ENCODE measurements around the gene FOXJ3.

The FOXJ3 gene

DNA sequence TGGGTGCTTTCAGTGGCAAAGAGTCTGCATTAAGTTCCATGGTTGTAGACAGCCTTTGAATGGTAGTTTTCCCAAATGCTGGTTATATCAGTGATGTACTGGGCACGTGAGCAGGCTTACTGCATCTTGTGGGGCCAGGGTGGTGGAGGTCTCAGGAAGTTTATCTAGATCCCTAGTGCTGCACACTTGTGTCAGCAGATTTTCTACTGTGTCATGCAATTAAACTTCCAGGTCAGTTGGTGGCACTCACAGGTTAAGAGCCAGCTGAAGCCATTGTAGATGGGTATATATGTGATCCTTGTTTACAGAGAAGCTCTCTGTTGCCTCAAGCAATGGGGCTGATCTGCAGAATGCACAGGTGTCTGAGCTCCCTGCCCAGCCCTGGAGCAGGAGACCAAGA, 33.0 kb downstream of the FOXJ3 start:
- DNase-seq, result no peak

DNA sequence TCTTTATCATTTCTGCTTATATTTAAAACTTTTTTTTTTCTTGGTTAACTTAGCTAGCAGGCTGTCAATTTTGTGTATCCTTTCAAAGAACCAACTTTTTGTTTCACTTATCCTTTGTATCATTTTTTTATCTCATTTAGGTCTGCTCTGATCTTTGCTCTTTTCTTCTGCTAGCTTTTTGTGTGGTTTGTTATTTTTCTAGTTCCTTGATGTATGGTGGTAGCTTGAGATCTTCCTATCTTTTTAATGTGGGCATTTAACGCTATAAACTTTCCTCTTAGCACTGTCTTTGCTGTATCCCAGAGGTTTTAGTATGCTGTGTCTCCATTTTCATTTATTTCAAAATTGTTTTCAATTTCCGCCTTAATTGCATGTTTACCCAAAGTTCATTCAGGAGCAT, 36.5 kb downstream of the FOXJ3 start:
- DNase-seq, result no peak

DNA sequence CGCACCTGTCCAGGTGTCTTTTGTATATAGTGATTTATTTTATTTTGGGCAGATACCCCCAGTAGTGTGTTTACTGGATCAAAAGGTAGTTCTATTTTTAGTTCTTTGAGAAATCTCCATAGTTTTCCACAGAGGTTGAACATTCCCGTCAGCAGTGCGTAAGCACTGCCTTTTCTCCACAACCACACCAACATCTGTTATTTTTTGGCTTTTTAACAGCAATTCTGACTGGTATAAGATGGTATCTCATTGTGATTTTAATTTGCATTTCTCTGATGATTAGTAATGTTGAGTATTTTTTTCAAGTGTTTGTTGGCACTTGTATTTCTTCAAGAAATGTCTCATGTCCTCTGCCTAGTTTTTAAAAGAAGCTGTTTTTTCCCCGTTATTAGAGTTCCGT, 39.2 kb downstream of the FOXJ3 start:
- DNase-seq, result no peak

DNA sequence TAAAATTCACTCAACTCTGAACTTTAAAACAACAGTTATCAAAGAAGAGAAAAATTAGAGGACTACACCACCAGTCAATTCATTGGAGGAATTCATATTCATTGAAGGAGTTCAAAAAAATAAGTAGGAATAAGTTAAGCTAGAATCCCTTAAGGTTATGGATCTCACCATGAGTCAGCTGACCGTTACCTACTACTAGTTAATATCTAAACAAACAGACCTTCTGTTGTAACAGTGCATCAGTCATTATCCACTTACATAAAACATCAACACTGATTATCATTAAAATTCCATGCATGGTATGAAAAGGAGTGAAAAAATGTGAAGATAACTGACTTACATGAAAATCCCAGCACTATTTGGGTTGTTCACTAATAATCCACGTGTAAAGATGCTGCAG, 44.9 kb downstream of the FOXJ3 start:
- no peak for DNase-seq

DNA sequence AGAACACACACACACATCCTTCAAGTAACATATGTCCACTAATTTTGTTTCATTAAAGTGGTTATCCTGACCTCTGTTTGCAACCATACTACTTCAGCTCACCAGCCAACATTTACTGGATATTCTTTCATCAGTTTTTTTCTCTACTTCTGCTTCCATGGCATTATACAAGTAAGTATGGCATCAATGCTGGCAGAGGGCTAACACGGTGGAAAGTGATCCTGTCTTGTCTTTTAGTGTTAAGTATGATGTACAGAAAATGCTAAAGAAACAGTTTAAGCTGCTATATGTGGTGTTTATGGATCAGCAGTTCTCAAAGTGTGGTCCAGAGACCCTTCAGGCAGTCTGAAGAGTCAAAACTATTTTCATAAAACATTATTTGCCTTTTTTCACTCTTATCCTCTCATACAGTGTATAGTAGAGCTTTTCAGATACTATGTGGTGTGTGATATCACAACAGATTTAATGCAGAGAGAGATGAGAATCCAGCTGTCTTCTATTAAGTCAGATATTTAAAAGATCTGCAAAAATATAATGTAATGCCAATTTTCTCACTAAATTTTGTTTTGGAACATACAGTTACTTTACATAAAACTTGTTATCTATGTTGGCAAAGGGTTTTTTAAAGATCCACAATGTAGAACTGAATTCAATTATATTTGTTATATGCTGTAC, 46.6 kb downstream of the FOXJ3 start:
- DNase-seq, result no peak

DNA sequence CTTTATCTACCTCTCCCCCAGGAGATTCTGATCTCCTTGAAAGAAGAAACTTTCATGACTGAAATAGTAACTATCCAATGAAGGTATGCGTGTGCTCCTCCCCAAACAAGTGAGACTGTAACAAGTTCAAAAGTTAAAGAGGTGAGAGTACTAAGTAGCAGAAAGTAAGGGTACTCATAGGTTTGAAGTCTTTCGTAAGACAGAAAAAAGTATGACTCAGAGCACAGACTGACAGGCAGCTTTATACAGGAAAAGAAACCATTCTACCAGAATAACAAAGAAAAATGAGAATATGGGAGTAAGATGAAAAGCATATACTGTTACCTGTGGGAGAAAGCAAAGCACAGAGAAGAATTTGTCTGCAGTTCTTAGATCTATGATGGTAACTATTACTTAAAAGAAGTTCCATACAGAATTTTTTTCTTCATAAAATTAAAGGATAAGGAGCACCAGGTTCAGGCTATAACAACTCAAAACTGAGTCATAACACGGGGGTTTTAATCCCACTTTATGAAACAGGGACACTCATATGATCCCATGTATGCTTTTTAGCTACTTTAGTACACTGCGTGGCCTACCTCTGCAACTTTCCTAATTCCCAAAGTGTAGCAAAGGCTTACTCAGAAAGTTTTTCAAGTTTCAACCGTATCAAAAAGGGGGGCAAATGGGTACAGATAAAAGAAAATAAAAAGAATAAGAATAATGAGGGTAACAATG, 52.0 kb downstream of the FOXJ3 start:
- DNase-seq, result no peak

DNA sequence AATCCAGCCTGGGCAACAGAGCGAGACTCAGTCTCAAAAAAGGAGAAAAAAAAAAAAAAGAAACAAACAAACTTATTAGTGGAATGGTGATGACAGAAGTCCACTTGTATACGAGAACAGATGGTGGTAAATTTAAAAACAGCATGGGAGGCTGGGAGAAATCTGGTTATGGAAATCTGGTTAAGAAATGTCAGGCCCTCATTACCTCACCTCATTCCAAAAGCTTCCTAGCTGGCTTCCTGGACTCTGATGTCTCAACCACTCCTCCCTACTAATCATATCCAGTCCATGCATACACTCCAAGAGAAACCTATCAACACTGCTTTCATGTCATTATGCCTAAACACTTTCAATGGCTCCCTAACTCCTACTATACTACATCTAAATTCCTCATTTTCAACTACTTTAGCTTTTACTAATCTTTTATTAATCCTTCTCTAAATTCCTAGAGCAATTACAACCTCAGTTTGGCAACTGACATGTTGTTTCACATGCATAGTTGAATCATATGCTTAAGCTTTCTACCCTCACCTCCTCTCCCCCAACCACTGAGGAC, 52.9 kb downstream of the FOXJ3 start:
- DNase-seq, result no peak

DNA sequence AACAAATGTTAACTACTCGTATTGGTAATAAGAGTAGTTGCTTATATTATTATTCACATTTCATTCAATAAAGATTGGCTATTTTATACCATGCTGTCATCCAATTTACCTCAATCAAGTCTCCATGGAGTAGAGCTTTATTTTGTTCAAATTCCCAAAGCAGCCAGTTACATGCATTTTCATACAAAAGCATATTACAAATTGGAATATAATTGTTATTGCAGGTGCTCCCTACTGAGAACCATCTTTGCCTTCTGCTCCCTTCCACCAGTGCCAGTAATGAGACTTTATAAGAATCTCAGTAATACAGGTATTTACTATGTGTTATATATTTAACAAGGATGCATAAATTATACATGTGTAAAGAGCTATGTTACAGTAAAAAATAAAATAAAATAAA, 54.2 kb downstream of the FOXJ3 start:
- no peak for DNase-seq

DNA sequence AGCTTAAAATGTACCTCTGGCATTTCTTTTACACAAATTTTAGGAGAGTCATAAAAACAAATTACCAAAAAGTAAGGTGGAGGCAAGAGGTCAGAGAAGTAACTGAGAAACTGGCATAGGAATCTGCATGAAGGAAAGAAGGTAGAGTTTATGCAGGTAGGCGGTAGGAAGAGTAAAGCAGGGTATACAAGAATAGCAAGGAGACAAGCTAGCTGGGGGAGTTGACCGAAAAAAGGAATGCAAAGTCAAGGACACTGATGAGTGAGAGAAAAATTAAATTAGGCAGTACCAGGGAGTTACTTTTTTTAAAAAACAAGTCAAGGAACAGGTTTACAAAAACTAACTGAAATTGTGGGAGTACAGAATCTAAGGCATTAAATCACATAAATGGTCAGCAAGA, 56.0 kb downstream of the FOXJ3 start:
- no peak for DNase-seq

DNA sequence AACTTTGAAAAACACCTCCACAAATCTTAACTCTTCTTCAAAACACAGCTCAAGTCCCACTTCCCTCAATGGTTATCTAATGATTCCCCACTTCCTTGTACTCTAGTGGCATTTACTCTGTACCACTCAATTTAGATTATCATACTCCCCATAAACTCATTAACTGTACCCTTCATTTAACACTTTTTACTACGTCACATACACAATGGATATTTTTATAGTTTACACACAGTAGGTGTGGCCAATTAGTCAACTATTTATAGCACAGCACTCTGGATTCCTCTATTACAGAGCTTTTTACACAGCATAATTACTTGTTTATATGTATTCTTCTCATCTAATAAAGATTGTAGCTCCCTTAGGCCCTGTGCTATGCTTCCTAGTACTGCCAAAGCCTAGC, 62.1 kb downstream of the FOXJ3 start:
- DNase-seq, result no peak

DNA sequence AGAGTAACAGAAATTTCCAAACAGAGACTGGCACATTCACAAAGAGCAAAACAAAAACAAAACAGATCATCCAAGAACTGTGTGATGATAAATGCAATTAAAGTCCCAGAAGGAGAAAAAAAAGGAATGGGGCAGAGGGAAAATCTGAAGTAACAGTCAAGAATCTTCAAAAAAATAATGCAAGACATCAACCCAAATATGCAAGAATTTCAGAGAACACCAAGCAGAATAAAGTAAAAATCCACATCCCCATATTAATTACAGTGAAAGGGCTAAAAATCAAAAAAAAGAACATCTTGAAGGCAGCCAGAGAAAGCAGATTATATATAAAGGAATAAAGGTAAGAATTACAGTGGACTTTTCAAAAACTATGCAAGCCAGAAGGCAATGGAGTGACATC, 67.1 kb downstream of the FOXJ3 start:
- DNase-seq, result no peak

DNA sequence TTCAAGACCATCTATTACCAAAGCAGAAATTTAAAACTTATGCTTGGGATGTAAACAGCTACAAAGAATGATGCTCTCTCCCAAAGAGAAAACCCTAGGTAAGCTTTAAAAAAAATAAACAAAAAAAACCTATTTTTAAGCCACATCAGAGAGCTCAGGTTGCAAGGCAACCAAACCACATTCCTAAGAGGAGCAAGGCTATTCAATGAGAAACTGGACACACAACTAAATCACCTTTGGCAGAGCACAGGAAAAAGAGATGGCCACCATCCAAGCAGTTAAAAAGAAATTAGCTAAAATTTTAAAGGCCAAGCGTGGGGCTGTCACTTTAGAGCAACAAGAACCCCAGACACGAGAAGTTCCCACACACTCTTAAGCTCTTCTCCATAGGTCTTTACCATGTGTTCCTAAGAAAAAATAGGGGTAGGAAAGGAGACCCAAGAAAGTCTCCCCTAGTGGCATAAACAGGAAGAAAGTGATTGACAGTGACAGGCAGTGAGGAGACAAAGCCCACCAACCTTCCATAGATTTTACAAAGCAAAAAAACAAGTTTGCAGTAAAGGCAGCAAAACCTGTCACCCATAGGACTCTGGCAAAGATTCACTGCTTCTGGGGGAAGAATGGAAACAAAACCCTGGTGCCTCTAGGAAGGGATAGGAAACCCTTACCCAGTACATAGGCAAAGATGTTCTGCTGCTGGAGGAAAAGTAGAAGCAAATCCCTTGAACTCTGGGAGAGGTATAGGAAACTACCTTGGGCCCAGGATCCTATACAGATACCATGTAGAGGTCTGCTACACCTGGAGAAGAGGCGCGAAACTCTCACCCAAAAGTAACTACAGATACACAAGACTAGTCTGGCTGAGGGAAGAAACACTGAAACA, 68.5 kb downstream of the FOXJ3 start:
- DNase-seq, result no peak

DNA sequence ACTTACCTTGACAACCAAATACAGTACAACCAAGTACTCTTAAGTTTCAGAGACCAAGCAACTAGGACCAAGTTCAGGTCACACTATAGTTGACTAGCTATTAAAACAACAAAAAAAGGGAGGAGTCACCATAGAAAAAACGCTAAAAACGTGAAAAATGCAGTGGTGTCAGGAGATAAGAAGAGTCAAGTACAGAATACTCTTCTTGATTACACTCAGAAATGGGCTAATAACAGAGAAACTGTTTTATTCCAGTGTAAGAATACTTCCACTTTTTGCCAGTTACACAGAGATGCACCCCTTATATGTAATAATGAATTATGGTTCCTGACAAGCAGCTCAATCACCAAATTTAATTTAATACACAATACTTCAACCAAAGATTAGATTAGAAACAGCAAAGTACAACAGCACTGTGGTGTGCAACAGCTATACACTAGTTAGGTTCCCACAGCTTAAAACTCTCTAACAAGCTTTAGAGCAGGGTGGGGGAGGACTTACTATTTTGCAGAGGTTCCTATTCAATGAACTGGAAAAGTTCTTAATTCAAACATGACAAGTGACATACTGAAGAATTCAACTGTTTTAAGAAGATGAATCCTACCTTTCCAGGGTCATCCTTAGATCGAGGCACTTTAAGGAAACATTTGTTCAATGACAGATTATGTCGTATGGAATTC, 70.4 kb downstream of the FOXJ3 start:
- DNase-seq, result no peak

DNA sequence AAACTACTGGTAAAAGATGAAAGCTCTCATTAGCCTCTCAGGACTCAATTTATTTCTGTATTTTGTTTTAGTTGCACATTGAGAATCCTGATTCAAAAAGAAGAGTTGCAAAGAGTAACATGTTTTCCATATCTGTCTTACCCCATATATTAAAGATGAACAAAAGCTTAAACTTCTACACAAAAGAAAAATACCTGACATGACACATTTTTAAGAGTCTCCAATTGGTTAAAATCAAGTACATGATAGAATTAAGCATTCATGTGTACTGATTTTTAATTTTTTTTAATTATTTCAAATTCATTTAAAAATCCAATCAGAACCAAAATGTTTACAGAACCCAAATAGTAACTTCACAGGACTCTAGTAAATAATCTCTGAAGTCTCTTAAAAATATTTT, 72.0 kb downstream of the FOXJ3 start:
- no peak for DNase-seq

DNA sequence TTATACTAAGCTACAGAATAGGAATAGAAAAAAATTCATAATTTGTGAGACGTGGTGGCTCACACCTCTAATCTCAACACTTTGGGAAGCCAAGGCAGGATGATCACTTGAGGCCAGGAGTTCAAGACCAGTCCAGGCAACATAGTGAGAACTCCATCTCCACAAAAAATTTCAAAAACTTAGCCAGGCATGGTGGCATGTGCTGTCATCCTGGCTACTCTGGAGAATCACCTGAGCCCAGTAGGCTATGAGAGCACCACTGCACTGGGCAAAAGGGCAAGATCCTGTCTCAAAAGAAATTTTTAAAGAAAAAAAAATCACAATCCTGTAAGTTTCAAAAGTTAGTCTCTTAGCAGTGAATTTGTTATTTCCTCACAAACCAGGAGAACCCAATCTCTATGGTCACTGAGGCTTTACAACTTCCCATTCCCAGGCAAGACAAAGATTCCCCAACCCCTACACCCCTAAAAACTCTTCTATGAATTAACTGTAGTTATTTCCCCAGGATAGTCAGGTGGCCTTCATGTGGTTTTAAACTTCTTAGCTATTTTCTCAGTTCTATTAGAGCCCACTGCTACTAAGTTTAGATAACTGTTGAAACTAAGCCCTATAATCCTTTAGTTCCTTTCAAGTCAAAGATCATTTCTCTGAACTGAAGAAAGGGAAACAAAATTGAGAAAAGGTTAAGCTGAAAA, 74.5 kb downstream of the FOXJ3 start:
- no peak for DNase-seq

DNA sequence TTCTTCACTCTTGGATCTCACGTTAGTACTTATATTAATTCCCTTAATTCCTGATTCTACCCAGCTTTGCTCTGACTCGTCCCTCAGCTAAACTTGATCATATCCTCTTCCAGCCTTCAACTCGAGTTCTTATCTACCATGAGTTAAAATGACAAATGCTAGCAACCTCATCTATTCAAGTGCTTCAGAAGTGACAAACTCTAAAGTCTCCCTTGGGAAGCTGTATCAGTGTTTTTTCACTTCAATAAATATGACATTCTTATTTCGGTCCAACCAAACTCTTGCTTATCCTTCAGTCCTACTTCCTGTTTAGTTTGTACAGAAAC, 75.3 kb downstream of the FOXJ3 start:
- no peak for DNase-seq

DNA sequence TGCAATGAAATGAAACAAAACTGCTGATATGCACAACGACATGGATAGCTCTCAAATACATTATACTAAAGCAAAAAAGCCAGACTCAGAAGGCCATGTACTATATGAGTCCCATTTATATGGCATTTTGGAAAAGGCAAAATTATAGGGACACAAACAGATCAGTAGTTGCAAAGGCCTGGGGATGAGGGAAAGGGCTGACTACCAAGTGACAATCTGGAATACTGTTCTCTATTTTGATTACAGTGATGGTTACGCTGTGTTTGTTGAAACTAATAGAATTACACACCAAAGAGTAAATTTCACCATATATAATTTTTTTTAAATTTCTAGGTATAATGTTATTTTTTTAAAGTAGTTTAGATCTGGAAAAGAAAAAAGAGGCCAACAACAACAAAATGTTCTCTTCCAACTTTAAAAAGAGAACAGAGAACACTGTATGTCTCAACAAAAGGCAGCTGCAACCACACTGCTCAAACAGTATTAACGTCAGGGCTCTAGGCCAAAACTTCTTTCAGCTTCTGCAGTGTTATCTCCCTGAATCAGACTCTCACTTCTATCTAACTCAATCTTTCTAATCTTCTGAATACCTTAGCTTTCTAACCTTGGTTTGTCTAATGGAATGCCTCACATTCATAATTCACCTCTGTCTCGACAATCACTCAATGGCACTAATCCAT, 75.8 kb downstream of the FOXJ3 start:
- no peak for DNase-seq

DNA sequence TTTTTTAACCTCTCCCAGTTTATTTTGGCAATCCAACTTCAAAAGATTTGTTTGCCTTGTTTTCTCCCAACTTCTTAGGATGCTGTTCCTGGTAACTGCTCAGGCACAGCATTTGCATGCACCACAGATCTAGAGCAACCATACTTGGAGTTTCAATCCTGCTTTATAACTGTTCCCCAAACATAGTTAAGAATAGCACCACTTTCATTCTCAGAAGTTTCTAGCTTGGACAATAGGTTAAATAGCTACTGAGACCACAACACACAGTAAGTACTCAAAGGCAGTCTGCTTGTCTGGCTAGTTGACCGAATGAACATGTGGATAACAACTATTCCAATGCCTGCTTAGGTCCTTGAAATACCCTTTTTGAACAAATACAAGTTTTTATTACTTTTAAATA, 76.8 kb downstream of the FOXJ3 start:
- no peak for DNase-seq

DNA sequence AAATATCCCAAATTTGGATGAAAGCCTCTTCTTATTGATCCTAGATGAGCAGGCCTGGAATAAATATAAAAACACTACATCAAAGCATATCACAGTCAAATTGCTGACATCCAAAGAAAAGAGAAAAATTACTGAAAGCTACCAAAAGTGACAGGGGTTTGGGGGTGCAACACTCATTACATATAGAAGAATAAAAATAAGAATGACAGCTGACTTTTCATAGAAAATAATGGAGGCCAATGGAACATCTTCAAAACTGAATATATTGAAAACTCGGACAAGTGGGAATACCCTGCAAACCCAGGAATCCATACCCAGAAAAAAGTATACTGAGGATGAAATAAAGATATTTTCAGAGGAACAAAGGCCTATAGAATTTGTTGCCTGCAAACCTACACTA, 84.0 kb downstream of the FOXJ3 start:
- DNase-seq, result no peak

DNA sequence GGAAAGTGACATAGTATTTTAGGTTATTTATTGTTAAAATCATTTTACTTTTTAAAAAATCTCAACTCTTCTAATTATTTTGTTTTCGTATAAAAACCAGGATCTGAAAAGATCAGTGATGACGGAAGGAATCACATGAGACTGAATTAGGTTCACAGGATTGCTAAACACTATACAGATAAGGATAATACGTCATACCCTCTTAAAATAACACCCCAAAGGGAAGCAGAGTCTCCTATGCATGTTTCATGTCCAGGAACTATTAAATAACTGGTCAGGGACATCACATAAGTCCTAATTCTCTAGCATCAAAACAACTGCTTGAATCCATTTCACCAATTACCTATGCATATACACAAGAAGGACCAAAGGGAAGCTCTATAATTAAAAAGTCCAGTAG, 84.9 kb downstream of the FOXJ3 start:
- no peak for DNase-seq

DNA sequence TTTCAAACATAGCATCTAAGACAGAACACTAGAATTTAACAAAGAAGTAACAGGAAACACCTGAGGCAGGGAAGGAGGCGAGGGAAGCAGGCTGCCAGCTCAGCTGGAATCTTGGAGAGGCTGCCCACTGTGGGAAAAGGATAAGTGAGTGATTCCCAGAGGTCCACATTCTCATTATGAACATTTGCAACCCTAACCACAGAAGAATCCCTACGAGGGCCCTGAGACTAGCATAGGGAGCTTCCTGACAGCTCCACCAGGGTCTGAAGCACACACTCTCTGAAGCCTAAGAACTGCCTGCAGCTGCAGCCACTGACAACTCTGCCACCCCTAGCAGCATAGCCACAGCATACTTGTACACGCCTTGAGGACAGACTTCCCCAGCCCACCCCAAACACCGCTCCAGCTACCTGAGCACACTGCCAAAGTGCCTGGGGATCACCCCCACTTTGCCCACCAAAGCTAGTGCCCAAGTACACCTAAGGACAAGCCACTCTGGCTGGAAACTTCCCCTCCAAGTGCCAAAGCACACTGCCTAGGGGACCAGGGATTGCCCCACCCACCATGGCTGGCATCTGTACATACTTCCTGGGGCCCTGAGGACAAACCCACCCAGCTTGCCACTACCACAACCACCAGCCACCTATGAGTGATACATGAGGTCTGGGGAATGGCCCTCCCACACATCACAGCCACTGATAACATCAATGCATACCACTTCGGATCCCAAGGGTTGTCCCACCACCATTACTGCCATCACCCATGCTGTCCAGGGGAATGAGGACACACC, 93.9 kb downstream of the FOXJ3 start:
- DNase-seq, result no peak

Measured in NCI-H1105 (cell line).